IPS-20b (cell line): Measurements from ENCODE around the gene MAP4K4.

Source experiments
- H3K27ac ChIP-seq: one replicate; pipeline ENCODE4 v1.5.1; 2013; ENCODE audit warnings: low read length
- H3K27me3 ChIP-seq: 2 replicates; pipeline ENCODE4 v1.6.1; 2013; ENCODE audit warnings: mild to moderate bottlenecking, low read length, inconsistent platforms; ENCODE audit not compliant: insufficient read depth
- H3K36me3 ChIP-seq: 2 replicates; pipeline ENCODE4 v1.6.1; 2013; ENCODE audit warnings: low read depth, mild to moderate bottlenecking, inconsistent platforms, low read length, moderate library complexity; ENCODE audit not compliant: insufficient read depth
- H3K4me1 ChIP-seq: 2 replicates; pipeline ENCODE4 v1.6.1; 2013; ENCODE audit warnings: mild to moderate bottlenecking, control low read depth, inconsistent platforms, low read length, moderate library complexity; ENCODE audit not compliant: insufficient read depth
- H3K4me3 ChIP-seq: 2 replicates; pipeline ENCODE4 v1.5.1; 2013; ENCODE audit warnings: mild to moderate bottlenecking, low read length, inconsistent platforms
- H3K9ac ChIP-seq: 2 replicates; pipeline ENCODE4 v1.6.1; 2013; ENCODE audit warnings: low read depth, mild to moderate bottlenecking, inconsistent platforms, low read length, moderate library complexity
- H3K9me3 ChIP-seq: 2 replicates; pipeline ENCODE4 v1.6.1; 2013; ENCODE audit warnings: mild to moderate bottlenecking, low read depth, low read length, inconsistent platforms; ENCODE audit not compliant: insufficient read depth

The MAP4K4 gene

GRCh38 chr2:101710471-101711318 is 13.2 kb downstream of the MAP4K4 start:
- Histone ChIP-seq H3K36me3 (peaks cover 11% of the 10 kb centered on the region; the same call in 1 of the 2 replicates), H3K27me3 (no peaks in the 10 kb centered on the region), H3K9ac (no peak overlapping the region)

GRCh38 chr2:101714118-101714517 is 16.6 kb downstream of the MAP4K4 start:
- H3K4me1 ChIP-seq, result peaks cover 21% of the 10 kb centered on the region; the same call in 1 of the 2 replicates
- no peak overlapping the region for H3K4me3 ChIP-seq
- no peak overlapping the region for H3K27ac ChIP-seq

More at GRCh38 chr2:101710471-101711318, 13.2 kb downstream of the MAP4K4 start:
- Histone ChIP-seq H3K9me3 (no peaks in the 10 kb centered on the region), H3K4me3 (no peak overlapping the region), H3K4me1 (peaks cover 28% of the 10 kb centered on the region), H3K27ac (no peak overlapping the region)

GRCh38 chr2:101717071-101717845 is 19.8 kb downstream of the MAP4K4 start:
- Histone ChIP-seq H3K4me1 (peaks cover 17% of the 10 kb centered on the region; the same call in 1 of the 2 replicates), H3K4me3 (no peak overlapping the region), H3K27ac (no peak overlapping the region), H3K27me3 (no peaks in the 10 kb centered on the region), H3K9me3 (no peaks in the 10 kb centered on the region), H3K36me3 (peaks cover 7% of the 10 kb centered on the region; the same call in 1 of the 2 replicates), H3K9ac (no peak overlapping the region)

More at GRCh38 chr2:101714118-101714517, 16.6 kb downstream of the MAP4K4 start:
- Histone ChIP-seq H3K9me3 (no peaks in the 10 kb centered on the region), H3K36me3 (peaks cover 7% of the 10 kb centered on the region; the same call in 1 of the 2 replicates), H3K27me3 (no peaks in the 10 kb centered on the region), H3K9ac (no peak overlapping the region)

GRCh38 chr2:101718479-101718878 is 21.0 kb downstream of the MAP4K4 start:
- no peak overlapping the region for H3K9ac ChIP-seq
- no peaks in the 10 kb centered on the region for H3K27me3 ChIP-seq
- H3K9me3 ChIP-seq, result no peaks in the 10 kb centered on the region
- H3K4me1 ChIP-seq, result peaks cover 17% of the 10 kb centered on the region; the same call in 1 of the 2 replicates
- no peak overlapping the region for H3K4me3 ChIP-seq
- H3K27ac ChIP-seq, result no peak overlapping the region
- peaks cover 7% of the 10 kb centered on the region; the same call in 1 of the 2 replicates for H3K36me3 ChIP-seq

- no peak overlapping the region for H3K4me3 ChIP-seq
- H3K4me1 ChIP-seq, result peaks cover 17% of the 10 kb centered on the region; the same call in 1 of the 2 replicates
Observed at GRCh38 chr2:101718993-101719571, 21.6 kb downstream of the MAP4K4 start.

GRCh38 chr2:101720732-101721131 is 23.2 kb downstream of the MAP4K4 start:
- H3K36me3 ChIP-seq, result peaks cover under 1% of the 10 kb centered on the region; the same call in 1 of the 2 replicates
- H3K4me1 ChIP-seq, result peaks cover 9% of the 10 kb centered on the region; the same call in 1 of the 2 replicates

More at GRCh38 chr2:101718993-101719571, 21.6 kb downstream of the MAP4K4 start:
- Histone ChIP-seq H3K27me3 (no peaks in the 10 kb centered on the region), H3K27ac (no peak overlapping the region), H3K36me3 (peaks cover 7% of the 10 kb centered on the region; the same call in 1 of the 2 replicates), H3K9me3 (no peaks in the 10 kb centered on the region), H3K9ac (no peak overlapping the region)

GRCh38 chr2:101722864-101723263 is 25.4 kb downstream of the MAP4K4 start:
- Histone ChIP-seq H3K36me3 (no peaks in the 10 kb centered on the region), H3K9me3 (no peaks in the 10 kb centered on the region), H3K4me3 (no peak overlapping the region), H3K27ac (no peak overlapping the region), H3K4me1 (peaks cover 2% of the 10 kb centered on the region; the same call in 1 of the 2 replicates), H3K27me3 (no peaks in the 10 kb centered on the region), H3K9ac (no peak overlapping the region)

More at GRCh38 chr2:101720732-101721131, 23.2 kb downstream of the MAP4K4 start:
- Histone ChIP-seq H3K9me3 (no peaks in the 10 kb centered on the region), H3K27me3 (no peaks in the 10 kb centered on the region), H3K4me3 (no peak overlapping the region), H3K9ac (no peak overlapping the region), H3K27ac (no peak overlapping the region)

GRCh38 chr2:101723371-101724124 is 26.0 kb downstream of the MAP4K4 start:
- peaks cover 2% of the 10 kb centered on the region; the same call in 1 of the 2 replicates for H3K4me1 ChIP-seq
- no peaks in the 10 kb centered on the region for H3K27me3 ChIP-seq
- H3K36me3 ChIP-seq, result no peaks in the 10 kb centered on the region
- H3K27ac ChIP-seq, result no peak overlapping the region
- no peaks in the 10 kb centered on the region for H3K9me3 ChIP-seq
- H3K9ac ChIP-seq, result no peak overlapping the region
- H3K4me3 ChIP-seq, result no peak overlapping the region

- H3K36me3 ChIP-seq, result no peaks in the 10 kb centered on the region
- H3K9me3 ChIP-seq, result no peaks in the 10 kb centered on the region
- peaks cover 2% of the 10 kb centered on the region; the same call in 1 of the 2 replicates for H3K4me1 ChIP-seq
- no peak overlapping the region for H3K4me3 ChIP-seq
- no peak overlapping the region for H3K9ac ChIP-seq
- no peak overlapping the region for H3K27ac ChIP-seq
- no peaks in the 10 kb centered on the region for H3K27me3 ChIP-seq
Observed at GRCh38 chr2:101724125-101724474, 26.6 kb downstream of the MAP4K4 start.

- Histone ChIP-seq H3K4me1 (peaks cover 2% of the 10 kb centered on the region; the same call in 1 of the 2 replicates), H3K4me3 (no peak overlapping the region), H3K27me3 (no peaks in the 10 kb centered on the region), H3K27ac (no peak overlapping the region), H3K36me3 (no peaks in the 10 kb centered on the region), H3K9me3 (no peaks in the 10 kb centered on the region), H3K9ac (no peak overlapping the region)
Observed at GRCh38 chr2:101725038-101725437, 27.5 kb downstream of the MAP4K4 start.
